Motor neuron (in vitro differentiated cells): ENCODE measurements around the gene ABHD8. TPM values are rescaled to one million over a fixed set of nuclear protein-coding genes. Genes with fewer than 3 reads are reported as not detected.
"Not testable (repeated sequence)": the region's sequence is repeated elsewhere in the genome, so short reads cannot be mapped to it uniquely, and the experiment has no call there.

ENCODE experiments used
- ATAC-seq, 8 experiments: fragments of 200-7000 bp; cut with Tn5 transposase; replicated peaks in 6 of 8; 2 replicates each; pipeline ENCODE4 v1.8.0; 2021; ENCODE audit warnings: mild to moderate bottlenecking in 8 of 8, moderate library complexity in 8 of 8
- H3K27ac ChIP-seq, 2 donors: fragments of 250-450 bp; sonication (Bioruptor Pico); 2 replicates each; pipeline ENCODE4 v1.9.0; 2021; ENCODE audit warnings: antibody characterized with exemption in 2 of 2, mild to moderate bottlenecking in 2 of 2, moderate library complexity in 1 of 2
- H3K4me1 ChIP-seq, 2 donors: fragments of 250-450 bp; sonication (Bioruptor Pico); replicated peaks in 1 of 2; 2 replicates each; pipeline ENCODE4 v1.6.1; 2021; ENCODE audit warnings: antibody characterized with exemption in 2 of 2, mild to moderate bottlenecking in 2 of 2, moderate library complexity in 1 of 2
- H3K4me3 ChIP-seq, 5 donors: fragments of 250-450 bp; sonication (Bioruptor Pico); 2 replicates each; pipeline ENCODE4 v1.9.0; 2021; ENCODE audit warnings: antibody characterized with exemption in 5 of 5, mild to moderate bottlenecking in 5 of 5, moderate library complexity in 4 of 5
- WGBS, 10 experiments: fragments of 450-650 bp; shearing (Covaris generic); methylation state at CpG; one replicate each; pipeline ENCODE4 v1.0.0; 2022; 5-methylcytosine and 5-hydroxymethylcytosine counted together
- in situ Hi-C, 9 experiments: fragments of 400-800 bp; cut with MboI; loops; one replicate each; pipeline ENCODE4 v1.15.0; 2021; ENCODE audit warnings: low sequenced_read_pairs in 9 of 9, low pct_unique_long_range_greater_than_20kb in 2 of 9; ENCODE audit not compliant: unreplicated experiment in 9 of 9
- total RNA-seq, 8 experiments: library from RNA; unstranded; fragments of 300-600 nt; gene quantifications; 2 replicates each; pipeline versions ENCODE4 v1.2.3 to v1.2.4, GENCODE V29; 2022

ABHD8 gene
- total RNA-seq, 8 experiments from 2014 or later = 6.2 to 16.2 (median 8.2) TPM

DNA sequence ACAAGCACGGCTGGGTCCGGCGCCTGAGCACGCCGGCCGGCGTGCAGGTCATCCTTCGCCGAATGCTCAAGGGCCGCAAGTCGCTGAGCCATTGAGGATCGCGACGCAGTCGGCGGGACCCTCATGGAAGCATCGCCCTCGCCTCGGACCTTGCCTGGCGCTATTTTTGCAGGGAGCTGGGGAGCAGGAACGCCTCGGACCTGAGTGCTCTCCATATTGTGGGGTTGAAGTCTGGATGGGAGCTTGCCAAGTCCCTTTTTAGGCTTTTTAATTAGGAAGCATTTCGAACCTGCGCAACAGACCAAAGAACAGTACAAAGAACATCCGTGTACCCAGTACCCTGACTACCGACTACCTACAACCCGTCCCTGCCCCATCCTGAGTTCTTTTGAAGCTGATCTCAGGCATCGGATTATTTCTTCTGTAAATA, 3.1 kb upstream of the ABHD8 start:
- WGBS, 10 experiments = 4 to 33% (median 18%) methylated on average over 1 to 9 of the region's 28 CpGs; no CpG with 5 or more reads in 3 of the 10 experiments
- H3K27ac ChIP-seq = peak overlapping the region; percentile 73 to 77
- H3K4me3 ChIP-seq = peak overlapping the region; percentile 55 to 82 (median 74)
- in situ Hi-C loops = no loop called here
- ATAC-seq = no peak
- peaks cover 8 to 11% of the 10 kb centered on the region in 2 donors for H3K4me1 ChIP-seq

DNA sequence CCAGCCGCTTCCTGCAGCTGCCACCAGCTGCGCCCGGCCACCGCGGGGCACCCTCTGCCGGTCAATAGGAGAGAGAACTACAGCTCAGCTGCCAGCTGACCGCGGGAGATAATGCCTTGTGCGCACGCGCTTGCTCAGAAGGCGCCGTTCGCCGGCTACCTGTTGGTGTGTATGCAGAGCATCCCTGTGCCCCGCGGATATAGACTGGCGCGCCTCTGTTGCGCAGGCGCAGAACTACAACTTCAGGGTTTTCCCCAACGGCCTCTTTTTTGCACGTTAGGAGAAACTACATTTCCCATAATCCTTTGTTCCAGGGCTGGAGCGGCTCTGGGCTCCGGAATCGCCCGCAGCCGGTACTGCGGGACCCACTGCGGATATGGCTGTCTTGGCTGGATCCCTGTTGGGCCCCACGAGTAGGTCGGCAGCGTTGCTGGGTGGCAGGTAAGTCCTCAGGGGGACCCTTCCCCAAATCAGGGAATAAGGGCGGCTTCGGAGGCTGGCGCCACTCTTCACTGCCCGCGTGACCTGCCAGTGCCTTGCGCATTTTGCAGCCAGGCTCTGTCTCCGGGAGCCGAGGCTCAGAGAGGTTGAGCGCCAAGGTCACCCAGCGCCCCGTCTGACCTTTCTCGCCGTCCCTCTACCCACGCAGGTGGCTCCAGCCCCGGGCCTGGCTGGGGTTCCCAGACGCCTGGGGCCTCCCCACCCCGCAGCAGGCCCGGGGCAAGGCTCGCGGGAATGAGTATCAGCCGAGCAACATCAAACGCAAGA, 2.5 kb upstream of the ABHD8 start, which contains the start of gene MRPL34:
Gene MRPL34, plus strand, starts transcription at position 356 of the 768 bp plus-strand sequence. Its CDS starts 21 bp downstream, at position 377.
- WGBS, 10 experiments = 0% methylated on average over 2 to 11 of the region's 55 CpGs; no CpG with 5 or more reads in 6 of the 10 experiments

DNA sequence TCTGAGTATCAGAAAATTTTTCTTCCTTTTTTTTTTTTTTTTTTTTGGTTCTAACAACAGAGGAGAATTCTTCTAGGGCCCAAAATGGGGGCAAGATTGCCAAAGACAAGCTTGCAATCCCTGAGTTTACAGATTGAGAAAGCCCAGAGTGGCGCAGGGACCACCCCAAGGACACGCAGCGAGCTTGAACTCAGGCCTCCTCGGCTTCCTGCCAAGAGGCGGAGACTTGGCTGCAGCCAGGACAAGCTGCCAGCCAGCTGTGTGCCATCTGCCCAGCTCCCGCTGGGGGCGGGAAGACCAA, 1.9 kb upstream of the ABHD8 start:
- Histone ChIP-seq H3K4me1 (peaks cover 4 to 5% of the 10 kb centered on the region in 2 donors), H3K4me3 (peak overlapping the region in 2 of 5 donors; percentile 2), H3K27ac (peak overlapping the region in 1 of 2 donors; percentile 42)
- in situ Hi-C loops = no loop called here
- 0 to 70% (median 12%) methylated on average over 1 to 6 of the region's 7 CpGs; no CpG with 5 or more reads in 6 of the 10 experiments for WGBS, 10 experiments
- no peak for ATAC-seq

More for the DNA sequence above, 2.5 kb upstream of the ABHD8 start, which contains the start of gene MRPL34:
- H3K4me3 ChIP-seq = peak within 1 kb of the TSS; percentile 55 to 82 (median 74)
- peak; percentile 35 to 74 (median 72) for ATAC-seq
- in situ Hi-C loops = no loop called here
- peak within 1 kb of the TSS; percentile 73 to 77 for H3K27ac ChIP-seq
- peaks cover 8 to 10% of the 10 kb centered on the region in 2 donors for H3K4me1 ChIP-seq

DNA sequence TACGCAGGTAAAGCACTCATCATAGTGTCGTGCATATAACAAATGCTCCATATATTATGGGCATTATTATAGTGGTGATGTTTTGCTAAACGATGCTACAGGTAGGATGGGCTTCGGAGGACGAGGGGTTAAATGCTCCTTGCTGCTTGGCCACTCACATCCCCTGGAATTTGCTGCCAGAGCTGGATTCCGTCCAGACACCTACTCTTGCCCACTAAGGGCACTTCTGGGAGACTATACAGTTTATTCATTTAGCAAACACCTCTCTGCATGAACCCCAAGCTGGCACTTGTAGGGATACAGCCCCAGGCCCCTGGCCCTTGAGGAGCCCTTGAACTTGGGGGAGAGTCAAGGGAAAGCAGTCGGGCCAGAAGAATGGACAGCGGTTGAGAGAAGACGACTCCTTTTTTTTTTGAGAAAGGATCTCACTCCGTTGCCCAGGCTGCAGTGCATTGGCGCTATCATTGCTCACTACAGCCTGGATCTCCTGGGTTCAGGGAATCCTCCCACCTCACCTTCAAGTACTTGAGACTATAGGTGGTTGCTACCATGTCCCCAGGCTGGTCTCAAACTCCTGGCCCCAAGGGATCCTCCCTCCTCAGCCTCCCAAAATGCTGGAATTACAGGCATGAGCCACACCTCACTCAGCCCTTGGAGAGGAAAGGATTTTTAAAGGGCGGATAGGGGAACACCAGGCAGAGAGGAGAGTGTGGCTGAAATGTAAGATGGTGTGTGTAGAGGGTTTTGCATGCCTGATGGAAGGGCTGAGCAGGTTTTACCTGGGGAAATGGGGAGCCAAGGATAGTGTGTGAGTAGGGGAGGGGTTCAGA, 1.4 kb upstream of the ABHD8 start:
- no peak overlapping the region for H3K4me3 ChIP-seq
- 0 to 100% (median 77%) methylated on average over 1 to 7 of the region's 12 CpGs; no CpG with 5 or more reads in 1 of the 10 experiments for WGBS, 10 experiments
- H3K27ac ChIP-seq = no peak overlapping the region
- in situ Hi-C loops = no loop called here
- no peak for ATAC-seq
- H3K4me1 ChIP-seq = peaks cover 3% of the 10 kb centered on the region in 2 donors

DNA sequence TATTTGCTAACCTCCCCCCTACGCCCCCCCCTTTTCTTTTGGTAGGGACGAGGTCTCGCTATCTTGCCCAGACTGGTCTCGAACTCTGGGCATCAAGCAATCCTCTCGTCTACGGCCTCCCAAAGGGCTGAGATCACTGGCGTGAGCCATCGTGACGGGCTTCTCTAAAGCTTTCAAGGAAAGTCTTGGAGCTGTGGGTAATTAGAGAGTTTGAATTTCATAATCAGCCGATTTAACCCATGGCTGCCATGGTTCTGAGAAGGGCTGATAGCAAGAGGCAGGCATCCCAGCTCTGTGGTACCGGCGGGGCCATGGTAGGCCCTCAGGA, 679 bp upstream of the ABHD8 start:
- WGBS, 10 experiments = 23 to 100% (median 75%) methylated on average over 1 to 8 of the region's 12 CpGs; no CpG with 5 or more reads in 3 of the 10 experiments
- ATAC-seq = no peak
- peak overlapping the region in 1 of 5 donors; percentile 86 for H3K4me3 ChIP-seq
- peaks cover 3% of the 10 kb centered on the region in 2 donors for H3K4me1 ChIP-seq
- no peak overlapping the region for H3K27ac ChIP-seq
- in situ Hi-C loops = no loop called here

DNA sequence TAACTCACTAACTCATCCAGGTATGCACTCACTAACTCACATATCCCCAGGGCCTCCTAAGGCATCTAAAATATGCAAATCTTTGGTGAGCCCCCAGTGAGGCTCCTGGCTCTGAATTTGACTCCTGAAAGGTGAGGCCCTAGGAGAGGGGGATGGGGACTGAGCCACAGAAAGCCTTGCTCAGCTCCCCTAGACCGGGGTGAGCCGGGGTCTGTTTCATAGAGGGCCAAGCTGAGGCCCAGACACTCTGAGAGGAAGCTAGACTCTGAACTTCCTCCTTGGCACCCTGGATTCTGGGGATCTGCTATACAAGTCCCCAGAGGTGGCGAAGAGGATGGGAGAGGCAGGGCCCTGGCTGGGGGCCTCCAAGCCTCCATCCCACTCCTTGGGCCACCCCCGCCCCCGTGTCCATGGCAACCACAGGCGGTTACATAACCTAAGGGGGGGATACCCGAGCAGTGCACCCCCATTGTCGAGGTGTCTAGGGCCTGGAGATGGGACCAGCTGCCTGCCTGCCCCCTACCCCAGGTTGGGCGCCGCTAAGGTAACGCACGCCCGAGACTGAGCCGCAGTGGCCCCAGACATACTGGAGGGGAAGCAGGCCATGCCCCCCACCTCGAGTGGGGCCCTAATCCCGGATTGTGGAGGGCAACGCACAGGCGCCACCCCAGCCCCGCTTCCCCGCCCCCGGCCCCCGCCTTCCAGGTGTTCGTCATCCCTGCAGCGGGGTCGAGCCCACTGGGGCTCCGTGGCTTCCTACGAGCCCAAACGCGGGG, 646 bp downstream of the ABHD8 start:
- peak in 5 of 8 experiments; percentile 3 to 18 (median 10) for ATAC-seq
- peak overlapping the region; percentile 25 to 69 for H3K27ac ChIP-seq
- WGBS, 10 experiments = 20 to 22% methylated on average over 3 to 7 of the region's 29 CpGs; no CpG with 5 or more reads in 8 of the 10 experiments
- peak overlapping the region; percentile 61 to 86 (median 66) for H3K4me3 ChIP-seq
- in situ Hi-C loops = no loop called here
- peaks cover 3% of the 10 kb centered on the region in 2 donors for H3K4me1 ChIP-seq

DNA sequence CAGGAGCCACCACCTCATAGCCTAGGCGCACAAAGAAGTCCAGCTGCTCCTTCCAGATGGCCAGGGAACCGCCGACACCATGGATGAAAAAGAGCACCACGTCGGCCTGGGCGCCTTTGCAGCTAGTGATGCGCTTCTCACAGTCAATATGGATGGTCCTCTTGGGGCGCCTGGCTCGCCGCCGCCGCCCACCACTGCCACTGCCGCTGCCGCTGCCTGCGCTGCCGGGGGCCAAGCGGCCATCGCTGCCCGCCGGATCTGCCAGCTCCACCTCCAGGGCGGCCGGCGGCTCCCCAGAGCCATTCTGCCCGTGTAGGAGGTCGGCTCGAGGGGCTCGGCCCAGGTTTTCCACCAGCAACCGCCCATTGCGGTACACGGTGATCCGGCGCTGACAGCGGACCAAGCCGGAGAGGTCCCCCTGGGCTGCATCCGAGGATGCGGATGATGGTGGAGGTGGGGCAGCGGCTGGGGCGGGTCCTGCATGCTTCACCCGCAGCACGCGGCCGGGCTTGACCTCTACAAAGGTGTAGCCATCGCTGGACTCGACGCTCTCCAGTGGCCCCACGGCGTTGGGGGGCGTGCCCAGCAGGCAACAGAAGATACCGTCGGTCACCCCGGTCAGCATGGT, 2.1 kb downstream of the ABHD8 start:
- 90 to 100% (median 100%) methylated on average over 1 to 5 of the region's 51 CpGs; no CpG with 5 or more reads in 7 of the 10 experiments for WGBS, 10 experiments
- ATAC-seq = no peak
- in situ Hi-C loops = no loop called here
- Histone ChIP-seq H3K27ac (no peak overlapping the region), H3K4me3 (no peak overlapping the region), H3K4me1 (peaks cover 3% of the 10 kb centered on the region in 2 donors)

DNA sequence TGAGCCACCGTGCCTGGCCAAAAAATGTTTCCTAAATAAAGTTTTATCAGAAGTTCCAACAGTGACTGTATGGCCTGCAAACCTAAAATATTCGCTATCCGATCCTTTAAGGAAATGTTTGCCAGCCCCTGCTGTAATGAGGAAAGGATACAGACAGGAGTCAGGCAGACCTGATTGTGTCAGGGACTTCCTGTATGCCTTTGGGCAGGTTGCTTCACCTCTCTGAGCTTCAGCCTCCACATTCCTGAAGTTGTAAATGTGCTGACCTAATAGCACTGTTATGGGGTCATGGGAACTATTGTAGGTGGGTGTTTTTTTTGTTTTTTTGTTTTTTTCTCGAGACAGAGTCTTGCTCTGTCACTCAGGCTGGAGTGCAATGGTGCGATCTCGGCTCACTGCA, 6.2 kb downstream of the ABHD8 start:
- ATAC-seq = no peak
- H3K27ac ChIP-seq = no peak overlapping the region
- no peaks in the 10 kb centered on the region for H3K4me1 ChIP-seq
- in situ Hi-C loops = loop anchor here in 5 of 9 experiments (25.0 kb wide), 1 partner anchor 235 kb away; no protein-coding TSS in a partner anchor
- no peak overlapping the region for H3K4me3 ChIP-seq
- 80 to 100% (median 96%) methylated on average over 1 to 6 of the region's 6 CpGs; no CpG with 5 or more reads in 2 of the 10 experiments for WGBS, 10 experiments

DNA sequence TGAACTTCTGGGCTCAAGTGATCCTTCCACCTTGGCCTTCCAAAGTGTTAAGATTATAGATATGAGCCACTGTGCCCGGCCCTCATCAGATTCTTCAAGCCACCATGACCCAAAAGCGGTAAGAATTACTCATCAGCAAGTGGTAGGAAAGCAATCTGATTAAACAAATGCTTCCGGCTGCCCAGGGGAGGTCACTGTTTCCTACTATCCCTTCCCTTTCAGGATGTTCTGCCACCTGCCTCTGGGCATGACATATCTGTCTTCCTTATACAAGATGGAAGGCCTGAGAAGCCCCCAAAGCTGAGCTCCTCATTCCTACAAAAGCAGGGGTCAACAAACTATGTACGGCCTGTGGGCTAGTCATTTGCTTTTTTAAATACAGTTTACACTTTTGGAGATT, 7.0 kb downstream of the ABHD8 start:
- Histone ChIP-seq H3K27ac (no peak overlapping the region), H3K4me1 (no peaks in the 10 kb centered on the region), H3K4me3 (no peak overlapping the region)
- WGBS, 10 experiments = 72 to 100% (median 92%) methylated on average over 1 to 4 of the region's 4 CpGs; no CpG with 5 or more reads in 3 of the 10 experiments
- no peak for ATAC-seq
- in situ Hi-C loops = loop anchor here in 5 of 9 experiments (25.0 kb wide), 1 partner anchor 234 kb away; no protein-coding TSS in a partner anchor

DNA sequence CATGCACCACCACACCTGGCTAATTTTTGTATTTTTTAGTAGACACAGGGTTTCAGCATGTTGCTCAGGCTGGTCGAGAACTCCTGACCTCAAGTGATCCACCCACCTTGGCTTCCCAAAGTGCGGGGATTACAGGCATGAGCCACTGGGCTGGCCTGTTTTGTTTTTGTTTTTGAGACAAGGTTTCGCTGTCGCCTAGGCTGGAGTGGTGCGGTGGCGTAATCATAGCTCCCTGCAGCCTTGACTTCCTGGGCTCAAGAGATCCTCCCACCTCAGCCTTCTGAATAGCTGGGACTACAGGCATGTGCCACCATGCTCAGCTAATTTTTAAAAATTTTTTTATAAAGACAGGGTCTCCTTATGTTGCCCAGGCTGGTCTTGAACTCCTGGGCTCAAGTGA, 7.7 kb downstream of the ABHD8 start:
- 82 to 100% (median 97%) methylated on average over 2 to 6 of the region's 6 CpGs; no CpG with 5 or more reads in 6 of the 10 experiments for WGBS, 10 experiments
- not testable (repeated sequence) for H3K4me1 ChIP-seq, ATAC-seq, H3K27ac ChIP-seq, H3K4me3 ChIP-seq
- in situ Hi-C loops = loop anchor here in 5 of 9 experiments (25.0 kb wide), 1 partner anchor 233 kb away; no protein-coding TSS in a partner anchor

DNA sequence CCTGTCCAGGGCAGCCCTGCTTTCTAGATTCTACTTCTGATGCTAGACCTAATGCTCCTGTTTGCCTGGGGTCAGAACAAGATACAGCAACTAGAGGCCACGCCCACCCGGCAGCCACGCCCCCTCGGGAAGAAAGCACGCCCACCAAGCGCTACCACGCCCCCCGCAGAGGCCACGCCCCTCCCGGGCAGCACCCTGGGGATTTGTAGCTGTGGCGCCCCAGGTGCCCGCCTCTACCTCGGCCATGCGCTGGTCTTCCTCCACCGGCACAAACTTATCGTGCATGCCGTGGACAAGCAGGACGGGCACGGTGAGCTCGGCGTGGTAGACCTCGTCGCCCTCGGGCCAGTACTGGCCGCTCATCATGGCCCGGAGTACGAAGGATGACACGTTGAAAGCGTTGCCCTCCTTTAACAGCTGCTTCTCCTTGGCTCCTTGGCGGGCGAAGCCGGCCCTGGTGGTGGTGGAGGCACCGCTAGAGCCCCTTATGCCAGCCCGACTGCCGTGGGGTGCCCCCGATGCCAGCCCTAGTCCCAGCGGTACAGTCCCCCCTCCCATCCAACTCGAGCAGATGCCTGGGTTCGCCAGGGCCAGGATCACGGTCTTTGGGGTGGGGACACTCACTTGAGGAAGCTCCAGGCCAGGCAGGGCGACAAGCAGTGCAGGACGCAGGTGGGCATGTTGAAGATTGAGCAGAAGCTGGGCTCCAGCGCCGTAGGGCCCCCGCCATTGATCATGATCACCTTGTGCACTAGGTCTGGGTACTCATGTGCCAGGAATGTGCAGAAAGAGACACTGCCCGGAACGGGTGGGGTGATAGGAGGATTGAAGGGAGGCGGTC, 9.0 kb downstream of the ABHD8 start:
- Histone ChIP-seq H3K27ac (no peak overlapping the region), H3K4me3 (no peak overlapping the region), H3K4me1 (peaks cover 0 to 3% of the 10 kb centered on the region in 2 donors)
- 0 to 100% (median 93%) methylated on average over 1 to 15 of the region's 48 CpGs; no CpG with 5 or more reads in 3 of the 10 experiments for WGBS, 10 experiments
- in situ Hi-C loops = loop anchor here in 5 of 9 experiments (25.0 kb wide), 1 partner anchor 232 kb away; no protein-coding TSS in a partner anchor
- no peak for ATAC-seq
